Measurements from ENCODE around the gene RAPGEFL1.

DNA sequence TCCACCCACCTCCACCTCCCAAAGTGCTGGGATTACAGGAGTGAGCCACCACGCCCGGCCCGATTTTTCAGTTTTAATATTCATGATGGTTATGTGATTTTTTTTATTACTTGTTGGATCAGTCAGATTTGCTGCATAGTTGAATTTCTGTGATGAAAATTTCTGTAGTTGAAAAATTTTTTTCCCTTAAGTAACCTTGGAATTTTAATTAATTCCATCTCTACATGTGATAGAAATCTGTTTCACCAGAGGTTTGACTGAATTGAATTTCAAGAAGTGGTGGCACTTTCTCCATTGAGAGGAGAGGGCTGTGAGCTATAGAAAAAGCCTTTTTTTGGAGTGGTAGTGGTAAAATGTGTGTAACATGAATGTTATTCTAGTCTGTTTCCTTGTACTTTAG lies 66.5 kb downstream of the RAPGEFL1 start:
- TF ChIP-seq, protein P1, sequence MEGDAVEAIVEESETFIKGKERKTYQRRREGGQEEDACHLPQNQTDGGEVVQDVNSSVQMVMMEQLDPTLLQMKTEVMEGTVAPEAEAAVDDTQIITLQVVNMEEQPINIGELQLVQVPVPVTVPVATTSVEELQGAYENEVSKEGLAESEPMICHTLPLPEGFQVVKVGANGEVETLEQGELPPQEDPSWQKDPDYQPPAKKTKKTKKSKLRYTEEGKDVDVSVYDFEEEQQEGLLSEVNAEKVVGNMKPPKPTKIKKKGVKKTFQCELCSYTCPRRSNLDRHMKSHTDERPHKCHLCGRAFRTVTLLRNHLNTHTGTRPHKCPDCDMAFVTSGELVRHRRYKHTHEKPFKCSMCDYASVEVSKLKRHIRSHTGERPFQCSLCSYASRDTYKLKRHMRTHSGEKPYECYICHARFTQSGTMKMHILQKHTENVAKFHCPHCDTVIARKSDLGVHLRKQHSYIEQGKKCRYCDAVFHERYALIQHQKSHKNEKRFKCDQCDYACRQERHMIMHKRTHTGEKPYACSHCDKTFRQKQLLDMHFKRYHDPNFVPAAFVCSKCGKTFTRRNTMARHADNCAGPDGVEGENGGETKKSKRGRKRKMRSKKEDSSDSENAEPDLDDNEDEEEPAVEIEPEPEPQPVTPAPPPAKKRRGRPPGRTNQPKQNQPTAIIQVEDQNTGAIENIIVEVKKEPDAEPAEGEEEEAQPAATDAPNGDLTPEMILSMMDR (IDR thresholded peaks at IDR 0.05), result no peak
- no peak for TF ChIP-seq POLR2A (IDR thresholded peaks at IDR 0.05; ENCODE audit: low read depth)
